ENCODE data around the gene DNAJB13.

The DNAJB13 gene

DNA sequence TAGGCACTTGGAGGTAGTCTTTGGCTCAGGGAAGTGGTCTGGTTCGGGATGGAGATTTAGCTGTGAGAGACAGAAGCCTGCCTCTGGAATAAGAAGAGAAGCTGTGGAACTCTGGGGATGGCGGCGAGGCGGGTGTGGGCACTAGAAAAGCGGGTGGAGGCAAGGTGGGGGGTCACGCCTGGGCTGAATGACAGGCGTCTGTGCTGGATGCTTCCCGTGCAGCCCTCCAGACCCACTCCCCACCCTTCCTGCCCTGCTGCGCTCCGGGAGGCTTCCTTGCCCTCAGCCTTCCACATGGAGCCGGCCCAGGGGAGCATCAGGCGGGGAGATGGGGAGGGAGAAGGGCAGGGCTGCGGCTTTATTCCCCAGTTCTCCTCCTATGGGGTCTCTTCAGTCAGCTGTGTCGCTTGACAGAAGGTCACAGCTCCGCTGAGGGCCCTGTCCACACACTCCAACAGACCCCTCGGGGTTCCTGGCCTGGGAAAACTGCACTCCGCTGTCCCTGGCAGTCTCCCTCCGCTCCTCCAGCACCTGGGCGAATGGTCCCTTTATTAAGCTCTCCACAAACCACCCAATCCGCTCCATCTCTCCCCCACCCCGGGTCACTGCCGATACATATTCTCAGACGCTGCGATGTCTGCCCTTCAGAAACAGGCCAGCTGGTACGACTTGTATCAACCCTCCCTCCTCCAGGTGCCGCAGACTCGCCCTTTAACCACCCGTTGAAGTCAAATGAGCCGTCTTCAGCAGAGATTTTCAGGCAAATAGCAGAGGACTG lies 6.2 kb downstream of the DNAJB13 start:
- no peak for DNase-seq

DNA sequence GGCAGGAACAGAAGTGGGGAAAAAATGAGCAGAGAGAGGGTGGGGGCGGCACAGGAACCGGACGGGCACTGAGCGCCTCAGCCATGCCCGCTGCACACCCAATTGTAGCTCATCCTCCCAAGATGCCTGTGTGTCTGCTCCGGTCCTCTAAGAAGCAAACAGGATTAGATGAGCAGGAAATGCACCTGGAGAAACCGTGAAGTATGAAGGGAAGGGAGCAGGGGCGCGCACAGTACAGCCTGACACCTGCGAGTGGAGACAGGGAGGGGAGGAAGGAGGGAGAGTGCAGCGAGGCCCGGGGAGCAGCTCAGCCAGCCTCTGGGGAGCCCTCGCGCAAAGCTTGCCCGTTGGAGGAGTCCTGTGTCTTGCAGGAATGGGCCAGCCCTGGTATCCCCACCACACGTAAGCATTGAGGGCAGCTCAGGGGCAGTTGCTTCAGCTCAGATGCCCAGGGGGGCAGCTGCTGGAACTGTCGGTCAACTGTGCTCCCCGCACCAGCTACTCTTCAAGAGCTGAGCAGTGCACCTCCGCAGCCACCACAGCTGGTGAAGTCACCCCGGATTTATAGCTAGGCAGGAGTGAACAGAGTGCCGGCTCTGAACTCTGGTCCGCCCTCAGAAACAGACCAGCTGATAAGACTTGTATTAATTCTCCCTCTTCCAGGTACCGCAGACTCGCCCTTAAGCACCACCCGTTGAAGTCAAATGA lies 7.0 kb downstream of the DNAJB13 start:
- DNase-seq, result no peak

DNA sequence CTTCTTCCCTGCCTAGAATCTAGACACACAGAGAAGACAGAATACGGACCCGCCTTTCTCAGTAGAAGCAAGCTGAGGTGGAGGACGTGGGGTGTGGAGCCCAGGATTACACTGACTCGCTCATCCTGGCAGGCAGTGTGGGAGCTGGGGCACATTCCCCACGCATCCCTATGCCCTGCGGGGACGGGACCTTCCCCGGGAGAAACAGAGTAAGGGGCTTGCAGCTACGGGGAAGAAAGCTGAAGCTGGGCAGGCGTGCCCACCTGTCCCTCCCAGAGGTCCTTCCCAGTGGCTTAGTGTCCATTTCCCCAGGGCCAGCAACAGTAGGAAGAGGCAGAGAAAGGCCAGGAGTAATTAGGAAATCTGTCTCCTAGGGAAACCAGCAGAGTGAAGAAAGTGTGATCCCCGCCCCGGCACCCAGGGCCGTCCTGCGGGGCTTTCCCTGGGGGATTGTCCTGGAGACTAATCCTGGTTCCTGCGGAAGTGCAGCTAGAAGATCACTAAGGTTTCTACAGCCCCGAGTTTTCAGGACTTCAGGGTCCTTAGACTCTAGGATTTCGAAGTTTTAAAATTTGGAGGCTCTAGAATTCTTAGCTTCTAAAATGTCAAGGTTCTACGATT lies 7.8 kb downstream of the DNAJB13 start:
- no peak for DNase-seq

DNA sequence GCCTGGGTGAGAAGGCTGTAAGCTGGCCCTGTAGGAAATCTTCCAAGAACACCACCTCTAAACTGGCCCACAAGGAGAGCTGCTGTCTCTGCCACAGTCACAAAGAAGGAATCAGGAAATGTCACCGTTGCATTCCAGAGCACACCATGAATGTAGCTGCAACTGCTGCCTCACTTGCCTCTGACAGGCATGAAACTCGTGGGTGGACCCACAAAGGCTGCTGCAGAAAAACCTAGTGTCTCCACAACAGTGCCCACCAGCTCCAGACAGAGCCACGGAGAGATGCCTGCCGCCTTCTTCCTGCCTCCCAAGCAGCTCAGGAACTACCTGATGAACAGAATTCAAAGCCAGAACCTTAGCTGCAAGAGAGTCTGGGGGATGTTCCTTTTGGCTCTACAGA lies 10.5 kb downstream of the DNAJB13 start:
- DNase-seq, result no peak

DNA sequence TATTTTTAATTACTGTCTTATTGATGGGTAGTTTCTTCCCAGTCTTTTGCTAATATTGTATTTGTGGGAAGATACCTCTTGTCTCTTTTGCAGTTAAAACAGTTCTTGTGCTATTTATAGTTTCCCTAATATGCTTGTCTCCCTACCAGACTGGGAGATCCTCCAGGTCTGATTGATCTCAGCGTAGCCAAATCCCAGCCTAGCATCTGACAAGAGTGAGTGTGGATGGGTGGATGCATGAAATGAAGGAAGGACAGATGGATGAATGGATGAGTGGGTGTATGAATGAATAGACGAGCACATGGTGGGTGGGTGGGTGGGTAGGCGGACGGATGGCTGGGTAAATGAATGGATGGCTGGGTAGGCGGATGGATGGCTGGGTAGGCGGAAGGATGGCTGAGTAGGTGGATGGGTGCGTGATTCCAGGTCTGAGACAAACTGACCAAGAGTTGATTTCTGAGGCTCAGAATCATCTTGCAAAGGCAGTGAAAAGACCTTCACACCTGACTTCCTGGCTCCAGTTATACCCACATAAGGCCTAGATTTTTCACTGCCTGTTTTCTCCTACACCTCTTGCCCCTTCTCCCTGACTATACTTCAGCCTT lies 11.4 kb downstream of the DNAJB13 start:
- DNase-seq, result no peak

DNA sequence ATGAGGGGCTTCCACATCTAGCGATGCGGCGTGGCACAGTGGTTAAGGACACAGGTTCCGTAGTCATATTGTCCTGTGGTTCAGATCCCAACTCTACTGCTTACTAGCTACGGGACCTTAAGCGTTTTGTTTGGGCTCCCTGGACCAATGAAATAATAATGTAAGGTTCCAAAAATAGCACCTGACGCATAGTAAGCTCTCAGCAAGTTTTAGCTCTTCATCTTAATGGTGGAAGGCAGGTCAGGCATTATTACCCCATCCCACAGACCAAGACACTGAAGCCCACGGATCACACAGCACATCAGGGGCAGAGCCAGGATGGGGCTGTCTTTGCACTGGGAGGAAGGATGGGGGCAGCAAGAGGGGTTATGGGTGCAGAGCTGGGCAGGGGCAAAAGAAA lies 13.0 kb downstream of the DNAJB13 start:
- no peak for DNase-seq

DNA sequence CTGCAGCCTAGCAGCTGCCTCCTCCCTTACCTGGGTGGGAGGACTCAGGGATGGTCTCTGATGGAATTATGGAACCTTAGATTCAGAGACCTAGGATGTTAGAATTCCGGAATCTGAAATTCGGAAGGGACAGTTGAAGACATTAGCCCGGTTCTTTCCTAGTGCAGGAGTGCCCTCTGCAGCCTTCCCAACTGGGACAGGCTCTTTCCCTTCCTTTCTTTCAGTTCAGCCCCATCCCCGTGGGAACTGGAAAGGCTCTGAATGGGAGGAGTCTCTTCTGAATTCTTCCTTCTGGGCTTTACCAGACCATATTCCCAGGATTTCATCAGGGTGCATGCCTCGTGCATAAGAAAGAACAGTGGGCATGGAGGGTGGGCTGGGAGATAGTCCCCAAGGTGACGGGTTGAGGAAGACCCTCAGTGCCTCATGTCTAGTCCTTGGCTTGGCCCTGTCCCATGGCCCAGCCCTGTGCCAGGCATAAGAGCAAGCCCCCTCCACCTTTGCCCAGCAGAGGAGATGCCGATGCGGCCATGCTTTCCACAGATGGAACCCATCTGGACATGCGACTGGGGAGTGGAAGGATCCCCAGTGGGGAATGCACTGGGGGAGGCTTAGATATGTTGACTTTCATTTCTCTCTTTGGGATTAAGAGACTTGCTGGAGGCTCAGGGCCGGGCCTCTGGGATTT lies 14.4 kb downstream of the DNAJB13 start:
- DNase-seq, result no peak

DNA sequence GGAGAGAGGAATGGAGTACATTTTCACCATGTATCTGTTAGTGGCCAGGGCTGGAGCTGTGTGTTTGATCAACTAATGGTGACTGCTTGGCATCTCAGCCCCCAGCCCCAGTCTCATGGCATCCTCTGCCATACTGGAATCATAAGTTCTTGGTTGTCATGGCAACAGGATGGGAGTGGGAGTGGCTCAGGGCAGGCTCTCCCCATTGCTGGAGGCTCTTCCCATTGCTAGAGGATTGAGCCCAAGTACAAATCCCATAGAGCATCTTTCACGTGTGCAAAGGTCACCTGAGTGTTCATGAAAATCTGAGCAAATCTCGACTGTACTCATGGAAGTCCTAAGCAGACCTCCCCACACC lies 14.9 kb downstream of the DNAJB13 start:
- no peak for DNase-seq

DNA sequence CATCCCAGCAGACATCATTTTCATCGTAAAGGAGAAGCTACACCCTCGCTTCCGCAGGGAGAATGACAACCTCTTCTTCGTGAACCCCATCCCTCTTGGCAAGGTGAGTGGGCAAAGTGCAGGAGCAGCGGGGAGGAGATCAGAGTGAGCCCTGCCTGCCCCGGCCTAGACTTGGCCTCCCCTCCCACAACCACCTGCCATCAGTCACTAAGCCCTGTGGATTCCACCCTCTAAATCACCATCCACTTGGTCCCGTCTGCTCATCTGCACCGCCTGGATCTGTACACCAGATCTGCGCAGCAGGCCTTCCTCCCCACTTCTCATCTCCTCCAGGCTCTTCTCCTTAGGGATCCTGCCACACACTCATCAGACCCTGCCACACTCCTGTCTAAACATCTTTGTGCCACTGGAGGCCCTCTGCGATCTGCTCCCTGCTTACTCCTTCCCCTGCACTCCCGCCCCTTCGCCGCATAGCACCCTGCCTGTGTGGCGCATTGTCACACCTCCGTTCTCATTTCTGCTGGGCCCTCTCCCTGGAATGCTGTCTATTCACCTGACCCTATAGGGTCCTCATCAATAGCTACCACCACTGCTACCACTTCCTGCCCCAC lies 17.6 kb downstream of the DNAJB13 start:
- no peak for DNase-seq

DNA sequence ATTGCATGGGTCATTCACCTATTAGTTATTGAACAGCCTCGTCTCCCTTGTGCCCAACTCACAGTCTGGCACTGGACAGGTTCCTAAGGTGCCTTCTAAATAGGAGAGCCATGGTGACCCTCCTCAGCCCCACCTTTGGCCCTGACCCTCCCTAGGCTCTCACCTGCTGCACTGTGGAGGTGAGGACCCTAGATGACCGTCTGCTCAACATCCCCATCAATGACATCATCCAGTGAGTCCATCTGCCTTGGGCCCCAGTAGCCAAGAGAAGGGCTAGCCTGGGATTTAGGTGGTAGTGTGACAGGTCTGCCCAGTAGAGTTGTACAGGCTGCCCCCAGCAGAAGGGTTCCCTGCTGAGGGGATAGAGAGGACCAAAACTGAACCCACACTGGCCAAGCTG lies 18.3 kb downstream of the DNAJB13 start:
- DNase-seq, result no peak

DNA sequence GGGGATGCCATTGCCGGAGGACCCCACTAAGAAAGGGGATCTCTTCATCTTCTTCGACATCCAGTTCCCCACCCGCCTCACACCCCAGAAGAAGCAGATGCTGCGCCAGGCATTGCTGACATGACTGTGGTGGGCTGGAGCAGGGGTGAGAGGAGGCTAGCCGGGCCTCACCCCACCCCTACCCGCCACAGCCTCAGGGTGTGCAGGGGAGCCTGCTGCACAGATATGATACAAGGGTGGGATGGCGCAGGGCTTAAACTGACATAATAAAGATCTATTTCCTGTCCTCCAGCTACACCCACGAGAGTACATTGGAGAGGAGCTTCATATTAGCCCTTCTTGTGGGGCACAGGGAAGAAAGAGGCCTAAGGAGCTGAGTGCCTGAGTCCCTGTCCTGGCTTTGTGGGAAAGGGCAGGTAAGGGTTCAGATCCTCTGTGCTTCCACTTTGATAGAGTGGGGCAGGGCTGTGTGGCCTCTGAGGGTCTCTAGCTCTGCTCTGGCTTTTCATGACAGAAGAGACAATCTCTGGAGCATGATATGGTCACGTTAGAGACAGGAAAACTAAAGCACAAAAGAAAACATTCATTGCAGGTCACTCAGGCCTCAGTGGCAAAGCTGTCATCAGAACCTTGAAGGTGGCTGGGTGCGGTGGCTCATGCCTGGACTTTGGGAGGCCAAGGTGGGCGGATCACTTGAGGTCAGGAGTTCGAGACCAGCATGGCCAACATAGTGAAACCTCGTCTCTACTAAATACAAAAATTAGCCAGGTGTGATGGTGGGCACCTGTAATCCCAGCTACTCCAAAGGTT lies 19.4 kb downstream of the DNAJB13 start:
- DNase-seq, result no peak

DNA sequence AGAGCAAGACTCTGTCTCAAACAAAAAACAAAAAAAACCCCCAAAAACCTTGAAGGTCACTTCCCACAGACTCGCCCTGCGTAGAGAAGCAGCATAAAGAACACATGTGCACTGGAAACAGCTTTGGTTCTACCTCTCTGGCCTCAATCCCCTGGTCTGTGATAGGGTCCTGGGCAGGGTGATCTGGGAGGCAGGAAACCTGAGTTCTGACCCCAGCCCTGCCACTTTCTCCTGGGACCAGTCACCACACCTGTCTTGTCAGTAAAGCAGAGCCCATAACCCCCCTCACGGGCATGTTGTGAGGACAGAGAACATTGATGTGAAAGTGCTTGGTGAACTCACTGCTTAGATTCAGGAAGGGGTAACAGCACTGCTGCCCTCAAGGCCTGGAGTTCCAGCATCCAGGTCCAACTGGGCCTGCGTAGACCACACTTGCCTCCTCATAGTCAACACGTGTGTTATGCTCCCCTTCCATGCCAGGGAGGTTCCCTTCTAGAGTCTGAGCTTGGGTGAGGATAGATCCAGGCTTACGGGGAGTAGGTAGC lies 20.4 kb downstream of the DNAJB13 start:
- no peak for DNase-seq

DNA sequence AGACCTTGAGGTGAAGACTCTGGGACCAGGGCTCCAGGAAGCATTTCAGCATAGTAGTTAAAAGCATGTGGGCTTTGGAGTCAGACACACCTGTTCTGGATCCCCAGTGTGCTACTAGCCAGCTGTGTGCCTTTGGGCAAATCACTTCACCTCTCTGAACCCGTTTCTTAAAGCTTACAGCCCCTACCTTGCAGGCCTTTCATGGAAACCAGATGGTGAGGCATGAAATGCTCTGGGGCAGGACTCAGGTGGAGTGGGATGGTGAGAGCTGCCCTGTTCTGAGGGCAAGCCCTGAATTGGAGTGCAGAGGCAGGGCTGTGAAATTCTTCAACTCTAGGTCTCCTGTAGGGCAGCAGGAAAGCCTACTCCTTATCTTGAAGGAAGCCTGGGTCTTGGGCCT lies 21.4 kb downstream of the DNAJB13 start:
- DNase-seq, result no peak

DNA sequence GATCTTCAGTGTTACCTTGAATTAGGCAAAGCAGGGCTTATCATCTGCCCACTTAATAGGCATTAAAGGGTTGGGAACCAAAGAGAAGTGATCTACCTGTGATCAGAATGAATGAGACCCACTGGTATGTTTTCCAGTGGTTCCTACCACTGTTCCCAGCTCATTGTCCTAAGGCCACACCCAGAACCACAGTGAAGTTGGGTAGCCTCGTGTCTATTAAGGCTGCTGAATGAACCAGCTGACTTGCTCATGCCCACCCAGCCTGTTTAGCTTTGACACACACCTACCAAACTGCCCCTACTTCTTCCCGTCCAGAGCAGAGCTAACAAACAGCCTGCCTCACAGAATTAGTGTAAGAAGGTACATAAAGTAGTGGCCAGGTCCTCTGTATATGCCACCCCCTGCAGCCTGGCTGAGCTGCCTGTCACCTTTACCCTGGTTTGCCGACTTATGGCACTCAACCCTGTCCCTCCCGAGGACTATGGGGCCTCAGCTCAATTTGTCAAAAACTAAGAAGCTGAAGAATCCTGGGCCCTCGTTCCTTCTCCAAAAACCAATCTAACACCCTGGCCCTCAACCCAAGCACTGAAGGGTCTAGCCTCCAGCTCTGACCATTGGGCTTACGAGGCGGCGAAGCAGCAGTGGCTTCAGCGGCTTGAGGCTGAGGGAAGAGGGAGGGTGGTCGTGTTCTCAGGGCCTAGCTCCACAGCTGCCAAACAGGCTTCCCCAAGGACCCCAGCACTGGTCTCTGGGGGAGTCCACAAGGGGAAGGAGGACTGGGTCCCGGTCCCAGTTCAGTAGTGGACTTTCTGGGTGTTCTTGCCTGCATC lies 22.0 kb downstream of the DNAJB13 start:
- DNase-seq, result no peak

DNA sequence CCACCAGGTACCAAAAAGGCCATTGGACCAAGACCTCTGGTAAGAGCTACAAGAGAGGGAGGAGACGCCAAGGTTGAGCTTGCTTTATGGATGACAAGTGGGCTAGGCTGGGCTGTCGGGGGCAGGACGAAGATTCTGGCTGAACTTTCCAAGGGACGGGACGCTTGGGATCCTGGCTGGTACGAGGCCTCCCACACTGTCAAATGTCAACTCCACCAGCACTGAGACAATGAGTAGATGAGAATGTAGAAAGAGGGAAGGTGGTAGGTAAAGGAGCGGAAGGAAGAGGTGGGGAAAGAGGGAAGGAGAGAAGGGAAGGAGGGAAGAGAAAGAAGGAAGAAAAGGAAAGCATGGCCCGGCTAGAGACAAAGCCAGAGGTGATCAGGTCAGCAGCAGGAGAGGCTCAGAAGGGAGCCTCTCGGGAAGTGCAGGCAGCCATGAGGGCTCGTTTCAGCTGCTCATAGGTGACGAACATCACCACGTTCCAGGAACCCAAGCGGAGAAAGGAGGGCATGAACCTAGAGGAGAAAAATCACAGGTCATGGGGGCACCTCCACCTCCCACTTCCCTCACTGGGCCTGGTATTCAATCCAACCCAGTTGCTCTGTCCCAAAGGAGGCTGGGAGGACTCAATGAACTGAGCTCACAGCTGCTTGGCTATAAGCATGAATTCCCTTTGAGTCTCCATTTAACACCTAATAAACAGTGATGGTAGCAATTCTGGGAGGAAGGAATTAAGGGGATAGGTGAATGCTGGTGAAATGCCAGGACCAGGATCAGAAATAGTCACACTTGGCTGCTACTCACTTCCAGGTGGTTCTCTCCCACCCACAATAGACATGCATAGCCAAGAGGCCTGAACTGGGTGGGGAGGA lies 24.0 kb downstream of the DNAJB13 start:
- DNase-seq, result no peak

DNA sequence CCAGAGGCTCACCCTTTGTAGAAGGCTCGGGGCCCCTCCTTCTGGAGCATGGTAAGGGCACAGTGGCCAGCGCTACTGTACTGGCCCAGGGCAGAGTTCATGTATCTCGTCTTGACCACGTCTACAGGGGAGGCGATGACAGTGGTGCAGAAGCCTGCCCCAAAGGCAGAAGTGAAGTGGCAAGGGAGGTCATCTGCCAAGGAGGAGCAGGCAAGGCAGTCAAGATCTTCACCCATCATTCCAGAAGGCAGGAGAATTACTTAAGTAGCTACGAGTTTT lies 24.6 kb downstream of the DNAJB13 start:
- DNase-seq, result no peak

DNA sequence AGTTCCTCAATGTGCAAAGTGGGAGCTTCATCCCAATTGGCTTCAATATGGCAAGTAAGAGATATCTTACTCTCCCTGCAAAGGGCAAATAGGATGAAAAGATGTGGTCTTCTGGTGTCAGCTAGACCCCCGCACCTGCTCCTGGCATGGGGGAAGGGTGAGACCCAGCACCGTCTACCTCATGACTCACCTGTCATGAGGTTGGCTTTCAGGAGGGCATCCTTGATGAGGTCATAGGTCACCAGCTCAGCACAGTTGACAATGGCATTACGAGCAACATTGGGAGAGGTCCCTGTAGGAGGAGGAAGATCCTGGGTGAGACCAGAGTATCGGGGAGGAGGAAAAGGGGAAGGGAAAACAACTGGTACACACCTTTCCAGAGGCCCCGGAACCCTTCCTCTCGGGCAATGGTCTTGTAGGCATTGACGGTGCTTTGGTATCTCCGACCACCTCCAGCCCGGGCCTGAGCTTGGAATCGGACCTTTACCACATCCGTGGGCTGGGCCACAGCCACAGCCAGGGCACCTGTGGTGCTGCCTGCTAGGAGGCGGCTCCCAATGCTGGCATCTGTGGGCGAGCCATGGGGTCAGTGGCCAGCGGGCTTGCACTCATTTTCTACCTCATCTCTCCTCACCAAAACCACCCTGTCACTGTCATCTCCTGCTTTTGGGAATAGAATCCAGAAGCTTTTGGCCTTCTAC lies 25.8 kb downstream of the DNAJB13 start:
- DNase-seq, result no peak

DNA sequence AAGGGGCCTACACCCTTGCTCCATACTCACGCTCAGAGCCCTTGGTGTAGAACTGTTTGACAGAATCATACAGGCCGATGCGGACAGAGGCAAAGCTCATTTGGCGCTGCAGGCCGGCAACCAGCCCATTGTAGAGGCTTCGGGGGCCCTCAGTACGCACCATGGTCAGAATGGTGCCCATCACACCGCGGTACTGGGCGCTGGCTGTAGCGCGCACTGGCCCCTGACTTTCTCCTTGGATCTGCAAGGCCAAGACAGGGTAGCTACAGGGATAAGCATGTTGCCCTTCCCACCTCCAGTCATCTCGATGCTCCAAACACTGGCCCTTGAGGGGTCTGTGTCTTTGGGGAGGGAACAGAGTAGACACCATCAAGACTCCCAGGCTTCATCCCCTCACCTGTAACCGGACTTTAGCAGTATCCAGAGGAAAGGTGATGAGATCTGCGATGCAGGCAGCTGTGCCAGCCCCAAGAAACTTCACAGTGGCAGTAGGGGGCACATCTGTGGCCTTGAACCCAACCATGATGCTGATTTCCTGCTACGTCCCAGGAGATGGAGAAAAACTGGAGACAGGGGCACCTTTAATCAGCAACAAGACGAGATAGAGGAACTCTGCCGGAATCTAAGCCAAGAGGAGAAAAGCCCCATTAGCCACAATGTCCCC lies 27.2 kb downstream of the DNAJB13 start:
- no peak for DNase-seq

All from activated T-cell treated with anti-CD3 and anti-CD28 coated beads for 4 hours (primary cell).